ENCODE measurements around the gene HNRNPLL. TPM values are rescaled to one million over a fixed set of nuclear protein-coding genes. Genes with fewer than 3 reads are reported as not detected.
"Not testable (repeated sequence)": the region's sequence is repeated elsewhere in the genome, so short reads cannot be mapped to it uniquely, and the experiment has no call there.

The HNRNPLL gene
- 22.4 TPM for polyA plus RNA-seq (2012; ENCODE audit: insufficient read depth, insufficient read length, low read depth)

DNA sequence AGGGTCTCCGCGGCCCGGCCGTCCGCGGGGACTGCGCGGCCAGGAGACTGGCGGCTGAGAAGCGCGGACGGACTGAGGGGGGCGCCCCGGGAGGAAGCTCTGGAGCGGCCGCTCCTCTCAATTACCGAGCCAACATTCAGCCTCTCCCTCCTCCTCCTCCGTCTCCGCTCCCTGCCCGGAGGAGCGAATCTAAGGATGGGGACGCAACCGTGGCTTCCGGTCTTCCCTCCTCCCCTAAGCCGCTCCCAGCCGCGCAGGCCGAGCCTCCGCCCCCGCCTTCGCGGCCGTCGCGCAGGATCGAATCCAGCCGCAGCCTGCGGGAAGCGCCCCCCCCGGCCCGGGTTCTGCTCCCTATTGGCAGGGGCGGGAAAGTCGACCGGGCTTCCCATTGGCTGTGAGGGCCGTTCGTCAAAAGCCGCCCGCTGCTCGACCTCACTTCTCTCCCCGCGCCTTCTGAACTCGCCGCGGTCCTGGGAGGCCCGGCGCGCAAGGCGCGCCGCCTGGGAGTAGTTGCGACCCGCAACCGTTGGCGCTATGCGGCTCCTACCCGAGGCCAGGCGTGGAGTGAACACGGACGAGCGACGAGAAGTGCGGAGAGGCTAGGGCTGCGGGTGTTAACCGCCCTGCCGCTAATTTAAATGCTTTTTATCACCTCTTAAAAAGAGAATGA lies at the start of gene HNRNPLL:
HNRNPLL (minus strand) TSS at position 197 of the 670 bp plus-strand sequence. CDS start 302 bp downstream, outside the sequence.
- Histone ChIP-seq H3K4me1 (peaks cover 16% of the 10 kb centered on the region), H3K36me3 (no peaks in the 10 kb centered on the region), H3K27me3 (no peaks in the 10 kb centered on the region), H3K9me3 (no peaks in the 10 kb centered on the region), H3K4me3 (ENCODE audit: low read depth, low read length) (peak within 1 kb of the TSS; percentile 70)
- TF ChIP-seq, protein P1, sequence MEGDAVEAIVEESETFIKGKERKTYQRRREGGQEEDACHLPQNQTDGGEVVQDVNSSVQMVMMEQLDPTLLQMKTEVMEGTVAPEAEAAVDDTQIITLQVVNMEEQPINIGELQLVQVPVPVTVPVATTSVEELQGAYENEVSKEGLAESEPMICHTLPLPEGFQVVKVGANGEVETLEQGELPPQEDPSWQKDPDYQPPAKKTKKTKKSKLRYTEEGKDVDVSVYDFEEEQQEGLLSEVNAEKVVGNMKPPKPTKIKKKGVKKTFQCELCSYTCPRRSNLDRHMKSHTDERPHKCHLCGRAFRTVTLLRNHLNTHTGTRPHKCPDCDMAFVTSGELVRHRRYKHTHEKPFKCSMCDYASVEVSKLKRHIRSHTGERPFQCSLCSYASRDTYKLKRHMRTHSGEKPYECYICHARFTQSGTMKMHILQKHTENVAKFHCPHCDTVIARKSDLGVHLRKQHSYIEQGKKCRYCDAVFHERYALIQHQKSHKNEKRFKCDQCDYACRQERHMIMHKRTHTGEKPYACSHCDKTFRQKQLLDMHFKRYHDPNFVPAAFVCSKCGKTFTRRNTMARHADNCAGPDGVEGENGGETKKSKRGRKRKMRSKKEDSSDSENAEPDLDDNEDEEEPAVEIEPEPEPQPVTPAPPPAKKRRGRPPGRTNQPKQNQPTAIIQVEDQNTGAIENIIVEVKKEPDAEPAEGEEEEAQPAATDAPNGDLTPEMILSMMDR (IDR thresholded peaks at IDR 0.05; ENCODE audit: low read depth, low read length) = no peak; the same call in 1 of the 2 replicates
- peak; percentile 99 for DNase-seq

DNA sequence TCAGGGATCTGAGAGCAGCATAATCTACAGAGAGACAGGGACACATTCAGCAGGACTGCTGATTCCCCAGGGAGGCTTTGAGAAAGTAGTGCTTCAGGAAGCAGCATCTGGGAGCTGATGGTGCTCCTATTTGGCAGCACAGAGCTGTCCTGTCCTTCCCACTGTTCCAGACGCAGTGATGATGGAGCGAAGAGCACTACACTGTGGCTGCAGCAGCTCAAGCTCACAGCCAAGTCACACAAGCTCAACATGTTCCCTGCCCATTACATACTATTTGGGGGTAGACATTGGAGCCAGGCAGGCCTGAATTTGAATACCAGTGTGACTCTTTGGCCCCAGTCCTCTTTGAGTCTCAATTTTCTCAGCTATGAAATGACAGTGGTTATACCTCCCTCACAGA lies 48.0 kb upstream of the HNRNPLL start:
- Histone ChIP-seq H3K9me3 (no peaks in the 10 kb centered on the region), H3K4me3 (ENCODE audit: low read depth, low read length) (no peak overlapping the region), H3K27me3 (no peaks in the 10 kb centered on the region), H3K4me1 (no peaks in the 10 kb centered on the region), H3K36me3 (no peaks in the 10 kb centered on the region)
- DNase-seq = peak; percentile 29
- TF ChIP-seq, protein P1 (IDR thresholded peaks at IDR 0.05; ENCODE audit: low read depth, low read length) = no peak

DNA sequence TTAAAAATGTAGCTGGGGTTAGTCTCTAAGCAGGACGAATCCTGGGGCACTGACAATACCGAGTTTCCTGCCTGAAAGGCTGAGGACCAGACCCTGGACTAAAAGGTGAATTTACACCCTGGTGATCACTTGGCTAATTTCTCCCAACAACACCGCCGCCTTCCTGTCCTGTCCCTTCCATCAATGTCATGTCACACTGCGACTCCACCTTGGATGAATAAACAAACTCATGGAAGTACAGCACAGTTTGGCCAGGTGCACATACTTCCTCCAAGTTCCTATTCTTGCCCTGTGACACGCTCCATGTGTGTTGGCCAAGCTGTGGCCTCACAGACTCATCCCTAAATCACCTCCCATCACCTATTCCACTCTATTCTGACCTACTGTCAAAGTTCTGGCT lies 47.3 kb upstream of the HNRNPLL start:
- TF ChIP-seq, protein P1 (IDR thresholded peaks at IDR 0.05; ENCODE audit: low read depth, low read length) = no peak
- Histone ChIP-seq H3K9me3 (no peaks in the 10 kb centered on the region), H3K36me3 (no peaks in the 10 kb centered on the region), H3K4me1 (no peaks in the 10 kb centered on the region), H3K27me3 (no peaks in the 10 kb centered on the region), H3K4me3 (ENCODE audit: low read depth, low read length) (no peak overlapping the region)
- no peak for DNase-seq

DNA sequence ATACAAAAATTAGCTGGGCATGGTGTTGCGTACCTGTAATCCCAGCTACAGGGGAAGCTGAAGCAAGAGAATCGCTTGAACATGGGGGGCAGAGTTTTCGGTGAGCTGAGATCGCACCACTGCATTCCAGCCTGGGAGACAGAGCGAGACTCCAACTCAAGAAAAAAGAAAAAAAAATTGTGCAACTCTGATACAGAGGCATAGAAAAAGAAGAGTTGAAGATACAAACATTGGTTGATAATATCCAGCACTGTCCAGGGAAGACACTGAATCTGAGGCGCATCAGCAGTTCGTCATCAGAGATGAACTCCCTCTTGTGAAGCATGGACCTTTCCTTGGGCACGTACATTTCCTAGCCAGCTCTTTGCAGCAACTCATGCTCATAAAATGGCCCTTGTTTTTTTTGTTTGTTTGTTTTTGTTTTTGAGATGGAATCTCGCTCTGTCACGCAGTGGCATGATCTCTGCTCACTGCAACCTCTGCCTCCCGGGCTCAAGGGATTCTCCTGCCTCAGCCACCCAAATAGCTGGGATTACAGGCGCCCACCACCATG lies 46.5 kb upstream of the HNRNPLL start:
- Histone ChIP-seq H3K27me3 (no peaks in the 10 kb centered on the region), H3K4me1 (no peaks in the 10 kb centered on the region), H3K4me3 (ENCODE audit: low read depth, low read length) (no peak overlapping the region), H3K9me3 (no peaks in the 10 kb centered on the region), H3K36me3 (no peaks in the 10 kb centered on the region)
- no peak for DNase-seq
- TF ChIP-seq, protein P1 (IDR thresholded peaks at IDR 0.05; ENCODE audit: low read depth, low read length) = no peak

DNA sequence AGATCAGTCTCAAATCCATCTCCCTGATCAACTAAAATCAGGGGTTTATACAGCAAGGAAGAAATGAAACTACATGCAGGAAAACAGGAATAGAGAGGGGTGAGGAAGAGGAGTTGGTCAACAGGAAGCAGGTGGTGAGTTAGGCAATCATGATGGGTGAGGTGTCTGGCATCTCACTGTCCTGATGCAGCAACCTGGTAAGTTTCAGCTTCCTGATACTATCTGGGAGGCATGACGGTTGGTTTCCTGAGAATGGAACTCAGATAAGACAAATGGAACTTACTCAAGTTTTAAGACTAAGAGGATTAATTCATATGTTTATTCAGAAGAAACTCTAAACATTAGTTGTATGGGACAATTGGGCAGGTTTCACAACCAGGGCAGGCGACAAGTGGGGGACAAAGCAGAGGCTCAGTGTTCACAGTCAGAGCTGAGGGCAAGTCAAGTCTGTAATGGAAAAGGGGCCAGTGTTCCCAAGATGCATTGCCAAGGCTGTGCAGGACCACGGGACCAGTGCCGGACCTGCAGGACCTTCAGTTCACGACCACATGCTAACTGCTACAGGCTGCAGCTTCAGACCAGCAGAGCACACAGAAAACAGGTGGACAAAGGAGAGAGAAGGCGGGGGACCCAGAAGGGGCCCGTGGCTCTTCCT lies 45.5 kb upstream of the HNRNPLL start:
- no peak for DNase-seq
- TF ChIP-seq, protein P1 (IDR thresholded peaks at IDR 0.05; ENCODE audit: low read depth, low read length) = no peak
- H3K27me3 ChIP-seq = no peaks in the 10 kb centered on the region
- H3K4me3 ChIP-seq (ENCODE audit: low read depth, low read length) = no peak overlapping the region
- H3K9me3 ChIP-seq = no peaks in the 10 kb centered on the region
- no peaks in the 10 kb centered on the region for H3K4me1 ChIP-seq
- no peaks in the 10 kb centered on the region for H3K36me3 ChIP-seq

DNA sequence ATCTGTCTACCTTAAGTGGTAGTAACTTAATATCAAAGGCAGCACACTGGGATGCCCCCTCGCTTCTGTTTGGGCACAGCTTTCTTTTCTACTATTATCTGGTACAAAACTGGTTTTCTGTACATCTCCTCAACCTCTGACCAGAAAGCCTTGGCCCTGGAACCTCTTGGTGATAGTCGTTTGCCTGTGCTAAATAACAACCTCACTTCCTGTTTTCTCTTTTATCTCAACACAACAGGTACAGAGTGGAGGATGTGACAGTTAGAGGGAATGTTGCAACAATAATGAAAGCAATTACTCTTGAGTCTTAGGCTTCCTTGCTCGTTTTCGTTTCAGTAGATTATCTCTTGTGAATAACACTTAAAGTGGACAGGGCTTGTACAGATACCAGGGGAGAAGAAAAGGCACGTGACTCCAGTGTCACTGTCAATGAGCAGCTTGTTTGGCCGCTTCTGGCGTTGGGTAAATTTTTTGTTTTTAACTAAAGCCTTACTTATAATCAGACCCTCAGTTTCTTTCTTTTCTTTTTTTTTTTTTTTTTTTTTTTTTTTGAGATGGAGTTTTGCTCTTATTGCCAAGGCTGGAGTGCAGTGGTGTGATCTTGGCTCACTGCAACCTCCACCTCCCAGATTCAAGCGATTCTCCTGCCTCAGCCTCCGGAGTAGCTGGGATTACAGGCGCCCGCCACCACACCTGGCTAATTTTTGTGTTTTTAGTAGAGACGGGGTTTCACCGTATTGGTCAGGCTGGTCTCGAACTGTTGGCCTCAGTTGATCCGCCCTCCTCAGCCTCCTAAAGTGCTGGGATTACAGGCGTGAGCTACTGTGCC lies 41.2 kb upstream of the HNRNPLL start:
- not testable (repeated sequence) for DNase-seq; H3K36me3 ChIP-seq; H3K4me3 ChIP-seq (ENCODE audit: low read depth, low read length); H3K9me3 ChIP-seq; H3K4me1 ChIP-seq; H3K27me3 ChIP-seq

Measured in BE2C (cell line).